CD8-positive, alpha-beta memory T cell (primary cell): ENCODE results near the gene RPS28. TPM values are rescaled to one million over a fixed set of nuclear protein-coding genes. Genes with fewer than 3 reads are reported as not detected.

Experiments used
- polyA plus RNA-seq: library from polyadenylated mRNA; unstranded; fragments of 300-500 nt; fragmentation: Illumina TruSeq; gene quantifications from one replicate; pipeline ENCODE4 v1.2.3, GENCODE V29; 2021
- total RNA-seq, 2 experiments: library from RNA; stranded (reverse); gene quantifications; one replicate each; pipeline ENCODE4 v1.2.3, GENCODE V29; 2021

RPS28 gene
- total and polyA plus RNA-seq, 3 experiments from 2014 or later = 2,153 to 2,694 (median 2,200) TPM

Other genes with a start within 250 kb of the RPS28 start
- gene FBN3, start 171.9 kb upstream of the RPS28 start, total RNA-seq = not detected
- not detected for gene FBN3, start 171.9 kb upstream of the RPS28 start, polyA plus RNA-seq
- gene CERS4, start 112.1 kb upstream of the RPS28 start, total RNA-seq = 10 to 100 TPM; 21.5 to 21.9 TPM
- gene CERS4, start 112.1 kb upstream of the RPS28 start, polyA plus RNA-seq = 13.3 TPM
- gene CD320, start 13.1 kb upstream of the RPS28 start, total RNA-seq = 10 to 100 TPM; 93.7 to 97.6 TPM
- 58.6 TPM for gene CD320, start 13.1 kb upstream of the RPS28 start, polyA plus RNA-seq
- gene NDUFA7, start 121 bp upstream of the RPS28 start, total RNA-seq = 10 to 100 TPM; 86.0 to 93.3 TPM
- gene NDUFA7, start 121 bp upstream of the RPS28 start, polyA plus RNA-seq = 121 TPM
- 1 to 10 TPM in 1 of 2 experiments, under 1 TPM in 1; 0.97 to 1.1 TPM for gene KANK3, start 21.8 kb downstream of the RPS28 start, total RNA-seq
- 3.6 TPM for gene KANK3, start 21.8 kb downstream of the RPS28 start, polyA plus RNA-seq
- gene ANGPTL4, start 42.7 kb downstream of the RPS28 start, total RNA-seq = not detected
- 0.28 TPM for gene ANGPTL4, start 42.7 kb downstream of the RPS28 start, polyA plus RNA-seq
- gene RAB11B, start 68.9 kb downstream of the RPS28 start, total RNA-seq = 10 to 100 TPM; 61.7 to 69.7 TPM
- 87.4 TPM for gene RAB11B, start 68.9 kb downstream of the RPS28 start, polyA plus RNA-seq
- 10 to 100 TPM; 13.1 to 14.1 TPM for gene MARCHF2, start 91.8 kb downstream of the RPS28 start, total RNA-seq
- 51.0 TPM for gene MARCHF2, start 91.8 kb downstream of the RPS28 start, polyA plus RNA-seq
- gene HNRNPM, start 123.5 kb downstream of the RPS28 start, total RNA-seq = 100 to 1,000 TPM; 336 to 338 TPM
- gene HNRNPM, start 123.5 kb downstream of the RPS28 start, polyA plus RNA-seq = 311 TPM
- gene PRAM1, start 181.1 kb downstream of the RPS28 start, total RNA-seq = under 1 TPM; 0.55 to 0.64 TPM
- gene PRAM1, start 181.1 kb downstream of the RPS28 start, polyA plus RNA-seq = 0.39 TPM
- 10 to 100 TPM; 25.7 to 26.0 TPM for gene ZNF414, start 192.7 kb downstream of the RPS28 start, total RNA-seq
- 18.0 TPM for gene ZNF414, start 192.7 kb downstream of the RPS28 start, polyA plus RNA-seq